ENCODE results near the gene CDH4.
A peak's percentile ranks its signal among the peaks of the same experiment; 100 is the strongest.

The CDH4 gene

DNA sequence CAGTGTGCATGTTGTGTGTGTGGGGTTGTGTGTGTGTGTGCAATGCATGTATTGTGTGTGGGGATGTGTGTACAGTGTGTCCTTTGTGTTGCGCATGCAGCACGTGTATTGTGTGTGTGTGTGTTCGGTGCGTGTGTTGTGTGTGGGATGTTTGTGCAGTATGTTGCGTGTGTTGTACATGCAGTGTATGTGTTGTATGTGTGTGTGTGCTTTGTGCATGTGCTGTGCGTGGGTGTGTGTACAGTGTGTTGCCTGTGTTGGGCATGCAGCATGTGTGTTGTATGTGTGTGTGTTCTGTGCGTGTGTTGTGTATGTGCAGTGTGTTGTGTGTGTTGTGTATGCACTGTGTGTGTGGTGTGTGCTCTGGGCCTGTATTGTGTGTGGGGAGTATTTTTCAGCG, 52.7 kb downstream of the CDH4 start:
- no peak for DNase-seq

DNA sequence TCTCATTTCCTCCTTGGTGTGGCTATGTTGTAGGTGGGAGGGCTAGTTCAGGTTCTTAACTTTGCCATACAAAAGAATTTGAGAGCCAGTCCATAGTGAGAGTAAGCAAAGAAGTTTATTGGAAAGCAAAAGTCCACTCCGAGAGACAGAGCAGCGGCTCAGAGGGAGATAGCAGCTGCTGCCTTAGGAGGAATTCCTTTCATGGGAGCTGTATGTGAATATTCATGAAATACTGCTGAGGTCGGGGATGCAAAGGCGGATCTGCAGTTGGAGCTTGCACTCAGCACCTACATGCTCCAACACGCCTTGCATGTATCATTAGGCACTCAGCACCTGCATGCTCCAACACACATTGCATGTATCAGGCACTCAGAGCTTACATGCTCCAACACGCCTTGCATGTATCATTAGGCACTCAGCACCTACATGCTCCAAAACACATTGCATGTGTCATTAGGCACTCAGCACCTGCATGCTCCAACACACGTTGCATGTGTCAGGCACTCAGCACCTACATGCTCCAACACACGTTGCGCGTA, 54.9 kb downstream of the CDH4 start:
- no peak for DNase-seq

DNA sequence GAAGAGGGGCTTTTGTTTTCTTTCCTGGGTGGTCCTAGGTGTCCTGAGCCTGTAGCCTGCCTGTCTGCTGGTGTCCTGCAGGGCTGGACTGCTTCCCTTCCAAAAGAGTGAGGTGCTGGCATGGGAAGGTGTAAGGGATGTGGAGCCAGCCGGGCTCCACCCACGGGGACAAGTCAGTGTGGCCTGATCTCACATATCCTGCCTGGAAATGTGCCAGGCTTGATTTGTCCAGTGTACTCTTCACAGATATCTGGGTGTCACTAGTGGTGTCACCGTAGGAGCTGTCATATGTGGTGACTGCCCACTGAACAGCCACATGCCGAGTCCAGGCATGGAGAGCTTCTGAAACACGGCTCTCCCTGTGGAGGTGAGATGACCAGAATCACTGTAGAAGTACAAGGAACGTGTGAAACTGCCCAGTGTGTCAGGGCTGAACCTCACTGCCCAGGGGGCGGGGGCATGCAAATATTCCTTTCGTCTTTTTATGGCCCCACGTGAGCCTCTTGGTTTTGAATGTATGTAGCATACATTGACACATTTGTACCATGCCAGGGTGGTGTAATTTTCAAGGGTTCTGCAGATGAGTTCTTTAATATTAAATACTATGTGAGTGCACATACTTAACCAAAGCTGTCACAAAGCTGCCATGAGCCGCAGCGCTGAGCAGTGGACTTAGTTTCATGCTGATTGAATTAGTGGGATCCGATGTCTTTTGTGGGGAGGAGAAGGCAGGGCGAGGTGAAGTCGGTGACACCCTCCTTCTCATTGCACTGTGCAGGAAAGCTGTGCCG, 55.8 kb downstream of the CDH4 start:
- DNase-seq = peak; percentile 56

DNA sequence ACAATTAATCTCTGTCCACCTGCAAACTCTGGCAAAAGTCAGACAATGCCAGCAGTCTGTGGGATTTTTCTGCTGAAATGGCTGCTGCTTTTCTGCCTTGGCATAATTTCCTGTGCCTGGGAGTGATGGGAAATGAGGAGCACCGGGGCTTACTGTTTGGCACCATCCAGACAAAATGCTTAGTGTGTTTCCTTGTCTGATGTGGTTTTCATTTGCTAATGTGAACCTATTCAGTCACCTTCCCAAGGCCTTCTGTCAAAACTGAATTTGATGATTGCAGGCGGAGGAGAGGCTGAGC, 56.4 kb downstream of the CDH4 start:
- no peak for DNase-seq

DNA sequence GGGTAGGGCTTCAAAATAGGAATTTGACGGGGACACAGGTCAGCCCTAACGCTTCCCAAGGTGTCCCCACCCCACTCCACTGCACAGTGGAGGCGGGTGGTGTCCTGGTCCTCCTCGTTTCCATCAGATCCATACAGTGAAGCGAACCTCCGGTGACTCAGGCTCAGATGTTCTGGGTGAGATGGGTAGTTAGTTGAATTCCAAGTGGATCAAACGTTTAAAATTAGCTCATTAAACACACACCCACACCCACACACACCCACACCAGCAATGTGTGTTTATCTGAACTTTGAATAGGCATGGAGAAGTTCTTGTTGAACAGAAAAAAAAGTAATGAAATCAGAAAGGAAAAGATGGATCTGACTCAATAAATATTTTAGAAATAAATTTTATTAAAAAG, 58.9 kb downstream of the CDH4 start:
- DNase-seq = no peak

DNA sequence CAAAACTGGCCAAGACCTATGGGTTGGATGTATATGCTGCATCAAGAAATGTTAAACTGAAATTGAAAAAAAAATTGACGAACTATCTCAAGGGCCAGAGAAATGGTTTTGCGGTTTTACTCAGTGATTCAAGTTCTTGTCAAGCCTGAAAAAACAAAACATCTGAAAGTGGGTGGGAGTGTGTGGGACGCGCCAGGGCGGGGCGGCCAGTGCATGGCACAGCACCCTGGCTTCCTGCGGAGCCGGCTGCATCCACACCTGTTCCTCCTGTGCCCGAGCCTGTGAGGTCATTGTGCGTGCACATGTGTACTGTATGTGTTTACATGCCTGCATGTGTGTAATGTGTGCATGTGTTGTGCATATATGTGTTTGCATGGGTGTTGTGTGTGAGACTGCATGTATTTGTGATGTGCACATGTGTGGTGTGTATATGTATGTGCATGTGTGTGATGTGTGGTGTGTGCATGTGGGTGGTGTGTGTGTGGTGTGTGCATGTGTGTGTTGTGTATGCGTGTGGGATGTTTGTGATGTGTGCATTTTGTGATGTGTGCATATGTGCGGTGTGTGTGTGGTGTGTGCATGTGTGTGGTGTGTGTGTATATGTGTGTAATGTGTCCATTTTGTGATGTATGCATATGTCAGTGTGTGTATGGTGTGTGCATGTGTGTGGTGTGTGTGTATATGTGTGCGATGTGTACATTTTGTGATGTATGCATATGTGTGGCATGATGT, 59.8 kb downstream of the CDH4 start:
- DNase-seq = peak; percentile 82

DNA sequence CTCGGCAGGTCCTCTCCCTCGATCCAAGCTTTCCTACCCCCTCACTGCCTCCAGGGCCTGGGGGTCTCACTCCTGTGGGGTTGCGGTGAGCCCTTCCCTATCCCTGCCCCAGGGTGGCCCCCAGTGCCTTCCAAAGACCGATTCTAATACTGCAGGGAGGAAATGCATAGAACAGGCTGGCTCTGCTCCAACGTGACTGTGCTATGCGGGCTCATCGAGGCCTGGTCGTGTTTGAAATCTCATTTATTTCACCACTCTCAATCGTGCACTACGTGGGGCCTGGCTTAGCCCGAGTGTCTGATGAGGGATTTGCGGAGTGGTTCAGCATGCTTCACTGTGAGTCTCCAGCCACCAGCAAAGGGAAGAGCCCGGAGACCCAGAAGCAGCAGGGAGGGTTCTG, 60.9 kb downstream of the CDH4 start:
- DNase-seq = no peak

DNA sequence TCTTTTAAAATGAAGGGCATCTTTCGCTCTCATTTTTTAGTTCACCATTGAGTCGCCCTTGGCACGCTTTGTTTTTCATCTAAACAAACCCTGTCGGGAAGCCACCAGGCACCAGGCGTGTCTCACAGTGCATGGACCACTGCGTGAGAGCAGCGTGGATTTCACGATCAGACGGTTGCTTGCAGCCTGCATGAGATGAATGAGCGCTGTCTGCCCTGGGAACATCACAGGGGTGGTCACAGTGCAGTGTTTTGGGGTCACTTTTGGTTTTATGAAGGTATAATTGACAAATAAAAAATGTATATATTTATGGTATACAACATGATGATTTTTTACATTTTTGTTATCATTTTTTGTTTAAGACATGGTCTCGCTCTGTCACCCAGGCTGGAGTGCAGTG, 61.3 kb downstream of the CDH4 start:
- DNase-seq = no peak

DNA sequence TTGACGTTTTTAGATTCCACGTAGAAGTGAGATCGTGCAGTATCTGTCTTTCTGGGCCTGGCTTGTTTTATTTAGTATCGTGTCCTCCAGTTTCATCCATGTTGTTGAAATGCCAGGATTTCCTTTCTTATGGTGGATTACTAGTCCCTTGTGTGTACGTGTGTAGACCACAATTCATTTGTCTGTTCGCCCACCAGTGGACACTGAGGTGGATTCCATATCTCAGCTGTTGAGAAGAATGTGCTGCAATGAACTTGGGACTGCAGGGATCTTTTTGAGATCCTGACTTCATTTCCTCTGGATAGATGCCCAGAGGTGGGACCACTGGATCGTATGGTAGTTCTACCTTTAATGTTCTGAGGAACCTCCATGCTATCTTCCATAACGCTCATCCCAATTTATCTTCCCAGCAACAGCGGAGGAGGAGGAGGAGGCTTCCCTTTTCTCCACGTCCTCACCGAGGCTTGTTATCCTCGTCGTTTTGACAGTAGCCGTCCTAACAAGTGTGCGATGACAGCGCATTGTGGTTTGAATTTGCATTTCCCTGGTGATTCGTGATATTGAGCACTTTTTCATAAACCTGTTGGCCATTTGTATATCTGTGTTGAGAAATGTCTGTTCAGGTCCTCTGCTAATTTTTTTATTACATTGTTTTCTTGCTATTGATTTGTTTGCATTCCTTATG, 62.4 kb downstream of the CDH4 start:
- peak; percentile 37 for DNase-seq

DNA sequence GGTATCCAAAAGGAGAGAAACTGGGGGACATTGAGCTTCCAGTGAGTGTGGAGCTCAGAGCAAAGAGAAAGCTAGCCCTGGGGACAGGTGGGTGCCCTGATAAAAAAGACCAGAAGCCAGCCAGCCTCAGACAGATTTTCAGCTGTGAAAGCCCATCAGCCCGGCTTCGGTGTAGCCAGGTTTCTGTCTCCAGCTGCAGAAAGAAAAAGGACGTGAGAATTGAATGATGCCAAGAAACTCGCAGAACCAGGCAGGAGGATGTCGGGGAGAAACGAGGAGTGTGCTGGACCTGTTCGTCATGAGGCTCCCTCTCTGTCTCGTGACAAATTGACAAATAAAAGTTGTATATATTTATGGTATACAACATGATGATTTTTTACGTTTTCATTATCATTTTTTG, 63.3 kb downstream of the CDH4 start:
- peak; percentile 61 for DNase-seq

DNA sequence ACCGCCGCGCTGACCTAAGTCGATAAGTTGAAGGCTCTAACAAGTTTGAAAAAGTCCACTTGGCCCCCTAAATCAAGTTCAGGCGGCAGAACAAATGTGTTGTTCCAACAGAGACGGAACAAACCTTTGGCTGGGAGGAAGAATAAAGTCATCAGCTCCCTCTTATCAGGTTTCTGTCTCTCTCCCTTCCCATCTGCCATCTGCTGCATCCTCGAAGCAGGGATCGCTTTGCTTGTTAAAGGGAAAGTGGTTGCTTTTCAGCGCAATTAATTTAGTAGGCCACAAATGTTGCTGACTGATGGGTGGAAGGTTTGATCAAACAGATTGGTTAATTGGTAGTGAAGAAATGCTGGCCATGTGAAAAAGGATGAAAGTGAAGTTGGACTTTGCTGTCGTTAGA, 64.3 kb downstream of the CDH4 start:
- no peak for DNase-seq

DNA sequence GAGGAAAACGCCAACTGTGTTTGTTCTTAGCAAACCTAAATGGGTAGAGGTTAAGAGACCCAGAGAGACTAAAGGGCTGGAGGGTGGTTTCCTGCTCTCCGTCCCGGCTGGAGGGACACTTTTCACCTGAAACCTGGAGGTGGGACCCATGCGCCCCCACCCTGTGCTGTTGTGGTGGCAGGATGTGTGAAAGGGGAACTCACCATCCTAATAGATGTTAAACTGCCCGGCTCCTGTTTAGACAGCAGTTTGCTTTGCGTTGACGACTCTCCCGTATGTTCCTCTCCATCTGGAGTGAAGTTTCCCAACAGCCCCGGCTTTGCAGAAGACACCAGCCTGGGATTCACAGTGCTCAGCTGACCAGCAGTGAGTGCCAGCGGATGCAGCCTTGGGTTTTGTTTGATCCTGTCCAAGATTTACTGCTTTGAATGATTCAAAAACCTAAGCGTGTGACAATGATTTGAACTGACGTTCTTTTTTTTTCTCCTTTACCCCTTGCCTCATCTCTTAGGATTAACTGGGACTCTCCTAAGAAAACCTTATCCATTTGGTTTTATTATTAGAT, 66.0 kb downstream of the CDH4 start:
- peak; percentile 49 for DNase-seq

DNA sequence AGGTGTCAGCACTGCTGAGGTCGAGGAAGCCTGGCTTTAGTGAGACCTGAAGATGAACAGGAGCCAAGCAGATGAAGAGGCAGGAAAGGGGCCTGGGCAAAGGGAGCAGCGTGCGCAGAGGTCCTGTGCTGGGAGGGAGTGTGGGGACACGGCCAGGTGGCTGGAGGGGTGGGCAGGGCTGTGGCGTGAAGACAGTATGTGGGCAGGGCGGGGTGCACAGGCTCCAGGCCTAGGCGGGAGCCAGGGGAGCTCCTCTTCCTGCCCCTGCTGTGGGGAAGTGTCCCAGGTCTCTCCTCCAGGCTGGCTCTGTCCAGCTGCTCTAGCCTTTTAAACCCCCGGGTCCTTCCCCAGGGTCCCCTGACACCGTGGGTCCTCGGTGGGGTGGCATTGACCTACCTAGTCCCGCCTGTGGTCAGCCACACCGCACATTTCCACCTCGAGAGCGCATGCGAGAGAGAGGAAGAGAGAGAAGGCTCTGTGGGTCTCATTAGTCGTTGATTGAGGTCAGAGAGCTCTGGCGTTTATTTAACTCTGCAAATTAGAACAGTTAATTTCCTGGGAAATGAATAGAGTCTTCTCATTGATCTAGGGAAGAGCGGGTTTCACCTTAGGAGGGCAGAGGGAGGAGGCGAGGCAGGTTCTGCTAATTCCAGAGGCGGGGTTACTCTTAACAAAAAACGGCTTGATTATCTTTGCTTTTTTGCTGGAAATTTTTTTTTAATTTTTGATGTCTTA, 68.8 kb downstream of the CDH4 start:
- peak; percentile 82 for DNase-seq

DNA sequence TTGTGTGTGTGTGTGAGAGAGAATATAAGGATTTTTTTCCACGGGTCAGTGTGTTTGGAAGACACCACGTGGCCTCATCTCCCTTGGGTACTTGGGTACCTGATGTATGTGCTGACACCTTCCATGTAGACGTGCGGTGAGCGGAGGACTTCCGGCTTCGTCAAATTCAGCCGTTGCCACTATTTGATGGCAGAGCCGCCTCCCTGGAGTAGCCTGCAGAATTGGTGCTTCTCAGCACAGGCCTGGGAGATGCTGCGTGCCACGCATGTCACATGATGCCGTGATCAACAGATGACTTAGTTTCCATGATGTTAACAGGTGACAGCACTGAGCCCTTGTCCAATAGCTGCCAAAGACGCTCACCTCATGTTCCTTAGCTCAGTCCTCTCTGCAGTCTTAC, 69.4 kb downstream of the CDH4 start:
- peak; percentile 68 for DNase-seq

DNA sequence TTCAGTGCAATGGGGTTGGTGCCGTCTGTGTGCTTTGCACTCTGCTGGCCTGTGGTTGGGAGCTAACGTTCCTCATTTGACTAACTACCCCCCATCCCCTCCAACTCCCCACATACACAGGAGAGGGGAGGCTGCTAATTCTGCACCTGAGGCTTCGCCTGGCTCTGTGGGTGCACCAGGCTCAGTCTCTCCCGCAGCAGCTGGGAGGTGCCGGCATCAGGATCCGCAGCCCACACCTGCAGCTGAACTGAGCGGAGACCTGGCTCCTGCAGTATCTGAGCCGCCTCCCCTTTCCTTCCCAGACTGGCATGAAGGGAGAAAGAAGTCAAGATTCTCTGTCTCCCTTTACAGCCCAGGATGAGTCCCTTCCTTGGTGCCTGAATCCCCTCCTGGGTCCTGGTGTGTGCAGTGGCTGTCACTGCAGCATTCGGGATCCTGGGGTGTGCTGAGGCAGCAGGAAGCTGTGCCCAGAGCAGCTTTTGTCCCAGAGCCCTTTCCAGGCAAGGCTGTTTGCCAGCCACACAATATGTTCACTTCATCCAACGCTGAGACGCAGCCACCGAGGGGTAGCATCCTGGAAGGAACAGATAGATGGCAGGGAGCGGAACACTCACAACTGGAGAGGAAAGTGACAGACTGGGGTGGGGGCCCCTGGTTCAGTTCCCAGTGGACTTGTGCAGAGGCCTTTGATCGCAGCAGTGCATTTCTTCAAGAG, 70.2 kb downstream of the CDH4 start:
- peak; percentile 58 for DNase-seq

DNA sequence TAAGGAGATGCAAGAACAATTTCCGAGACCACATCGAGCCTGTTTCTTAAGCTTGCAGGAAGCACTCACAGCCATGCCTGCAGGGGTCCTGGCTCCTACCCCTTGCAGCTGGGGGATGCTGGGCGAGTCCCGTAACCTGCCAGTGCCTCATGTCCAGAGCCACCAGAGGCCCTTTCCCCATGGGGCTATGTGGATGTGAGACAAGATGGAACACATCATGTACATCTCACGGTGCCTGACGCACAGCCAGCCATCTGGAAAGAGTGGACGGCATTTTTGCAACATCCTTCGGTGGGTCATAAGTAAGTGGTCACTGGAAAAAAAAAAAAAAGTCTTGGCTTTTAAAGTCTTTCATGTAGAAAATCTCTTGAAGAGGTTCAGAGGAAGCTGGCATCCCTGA, 72.8 kb downstream of the CDH4 start:
- DNase-seq = no peak

DNA sequence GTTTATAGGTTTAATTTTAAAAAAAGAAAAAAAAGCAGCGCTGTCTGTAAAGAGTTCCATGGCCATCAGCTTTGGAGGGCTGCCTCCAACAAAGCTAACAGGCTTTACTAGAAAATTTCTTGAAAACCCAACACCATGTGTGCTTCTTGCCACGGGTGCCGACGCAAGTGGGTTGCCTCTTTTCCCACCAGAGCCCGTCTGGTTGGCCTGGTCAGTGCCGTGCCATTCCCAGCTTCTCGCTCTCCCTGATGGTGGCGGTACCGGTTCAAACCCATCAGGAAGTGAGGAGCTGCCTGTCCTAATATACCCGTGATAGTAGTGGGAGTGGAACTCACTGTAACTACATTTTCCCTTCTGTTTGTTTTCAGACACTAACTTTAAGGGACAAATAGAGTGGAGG, 73.7 kb downstream of the CDH4 start:
- no peak for DNase-seq

DNA sequence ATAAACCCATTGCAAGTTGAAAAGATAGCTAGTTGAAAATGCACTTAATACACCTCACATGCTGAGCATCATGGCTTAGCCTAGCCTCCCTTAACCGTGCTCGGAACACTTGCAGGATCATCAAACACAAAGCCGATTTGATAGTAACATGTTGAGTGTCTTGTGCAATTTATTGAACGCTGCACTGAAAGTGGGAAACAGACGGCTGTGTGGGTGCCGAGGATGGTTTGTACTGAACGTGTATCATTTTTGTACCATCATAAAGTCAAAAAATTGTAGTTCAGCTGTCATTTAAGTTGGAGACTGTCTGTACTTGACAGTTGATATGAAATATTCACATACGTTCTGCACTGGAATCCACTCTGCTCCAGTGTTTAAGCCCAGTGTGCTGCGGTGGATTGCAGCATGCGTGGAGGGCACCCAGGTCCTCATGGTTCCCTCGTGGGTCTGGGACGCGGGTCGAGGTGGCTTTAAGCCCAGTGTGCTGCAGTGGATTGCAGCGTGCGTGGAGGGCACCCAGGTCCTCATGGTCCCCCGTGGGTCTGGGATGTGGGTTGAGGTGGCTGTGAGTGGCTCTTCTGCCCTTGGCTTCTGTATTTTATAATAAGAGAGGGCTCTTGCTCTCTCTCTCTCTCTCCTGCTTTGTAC, 77.0 kb downstream of the CDH4 start:
- no peak for DNase-seq

DNA sequence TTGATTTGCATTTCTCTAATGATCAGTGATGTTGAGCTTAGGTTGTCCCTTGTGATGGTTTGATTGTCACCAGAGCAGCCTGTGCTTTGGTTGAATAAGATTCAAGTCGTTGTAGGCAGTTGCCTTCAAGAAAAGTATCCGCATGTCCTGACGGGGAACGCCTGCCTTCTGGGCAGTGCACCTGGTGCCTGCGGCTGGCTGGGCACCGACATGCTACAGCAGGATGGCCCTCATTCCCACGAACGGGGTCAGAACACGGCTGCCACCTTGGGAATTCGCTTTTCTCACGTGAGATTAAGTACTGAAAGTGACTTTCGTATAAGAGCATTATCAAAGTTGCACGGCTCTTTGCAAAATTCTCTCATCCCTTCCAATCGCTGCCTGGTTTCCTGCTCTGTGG, 78.4 kb downstream of the CDH4 start:
- DNase-seq = no peak

DNA sequence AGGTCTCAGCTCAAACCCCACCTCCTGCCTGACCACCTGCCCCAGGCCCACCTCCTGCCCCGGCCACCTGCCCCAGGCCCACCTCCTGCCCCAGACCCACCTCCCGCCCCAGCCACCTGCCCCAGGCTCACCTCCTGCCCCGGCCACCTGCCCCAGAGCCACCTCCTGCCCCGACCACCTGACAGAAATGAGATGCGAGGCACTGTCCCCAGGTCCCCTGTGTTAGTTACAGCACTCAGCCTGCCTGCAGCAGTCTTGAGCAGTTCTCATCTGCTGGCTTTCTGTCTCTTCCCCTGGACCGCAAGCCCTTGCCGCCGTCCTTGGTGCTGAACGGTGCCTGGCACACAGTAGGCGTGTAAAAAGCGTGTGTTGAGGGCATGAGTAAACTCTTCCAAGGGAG, 79.5 kb downstream of the CDH4 start:
- DNase-seq = peak; percentile 21

Data from RPMI8226 (cell line).